Measurements from ENCODE around the gene GRM3.

GRCh38 chr7:86660950-86661462, 17.3 kb downstream of the GRM3 start:
- TF ChIP-seq POLR2A (IDR thresholded peaks at IDR 0.05; ENCODE audit: low read length) (no peak), GATA1 (IDR thresholded peaks at IDR 0.05; ENCODE audit: low read depth, low read length) (no peak)
